ENCODE data around the gene GALNT11. TPM values are rescaled to one million over a fixed set of nuclear protein-coding genes. Genes with fewer than 3 reads are reported as not detected.
A peak's percentile ranks its signal among the peaks of the same experiment; 100 is the strongest.
"Not testable (repeated sequence)": the region's sequence is repeated elsewhere in the genome, so short reads cannot be mapped to it uniquely, and the experiment has no call there.

GALNT11 gene
- total RNA-seq, 2 experiments from 2014 or later: 22.4 to 22.8 TPM

DNA sequence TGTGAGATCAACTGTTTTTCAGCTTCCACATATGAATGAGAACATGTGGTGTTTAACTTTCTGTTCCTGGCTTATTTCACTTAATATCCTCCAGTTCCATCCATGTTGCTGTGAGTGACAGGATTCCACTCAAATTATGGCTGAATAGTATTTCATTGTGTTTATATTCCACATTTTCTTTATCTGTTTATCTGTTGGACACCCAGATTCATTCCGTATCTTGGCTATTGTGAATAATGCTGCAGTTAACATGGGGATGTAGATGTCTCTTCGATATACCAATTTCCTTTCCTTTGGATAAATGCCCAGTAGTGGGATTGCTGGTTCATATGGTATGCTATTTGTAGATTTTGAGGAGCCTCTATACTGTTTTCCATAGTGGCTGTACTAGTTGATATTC lies 47.9 kb downstream of the GALNT11 start:
- no peaks in the 10 kb centered on the region for H3K27me3 Mint-ChIP-seq
- H3K4me1 Mint-ChIP-seq (ENCODE audit: low read depth): peaks cover 44% of the 10 kb centered on the region
- no peaks in the 10 kb centered on the region for H3K9me3 Mint-ChIP-seq
- H3K27ac Mint-ChIP-seq: no peak overlapping the region
- ATAC-seq (no peak), DNase-seq (no peak)
- H3K4me3 Mint-ChIP-seq: no peak overlapping the region
- TF ChIP-seq, protein P1, sequence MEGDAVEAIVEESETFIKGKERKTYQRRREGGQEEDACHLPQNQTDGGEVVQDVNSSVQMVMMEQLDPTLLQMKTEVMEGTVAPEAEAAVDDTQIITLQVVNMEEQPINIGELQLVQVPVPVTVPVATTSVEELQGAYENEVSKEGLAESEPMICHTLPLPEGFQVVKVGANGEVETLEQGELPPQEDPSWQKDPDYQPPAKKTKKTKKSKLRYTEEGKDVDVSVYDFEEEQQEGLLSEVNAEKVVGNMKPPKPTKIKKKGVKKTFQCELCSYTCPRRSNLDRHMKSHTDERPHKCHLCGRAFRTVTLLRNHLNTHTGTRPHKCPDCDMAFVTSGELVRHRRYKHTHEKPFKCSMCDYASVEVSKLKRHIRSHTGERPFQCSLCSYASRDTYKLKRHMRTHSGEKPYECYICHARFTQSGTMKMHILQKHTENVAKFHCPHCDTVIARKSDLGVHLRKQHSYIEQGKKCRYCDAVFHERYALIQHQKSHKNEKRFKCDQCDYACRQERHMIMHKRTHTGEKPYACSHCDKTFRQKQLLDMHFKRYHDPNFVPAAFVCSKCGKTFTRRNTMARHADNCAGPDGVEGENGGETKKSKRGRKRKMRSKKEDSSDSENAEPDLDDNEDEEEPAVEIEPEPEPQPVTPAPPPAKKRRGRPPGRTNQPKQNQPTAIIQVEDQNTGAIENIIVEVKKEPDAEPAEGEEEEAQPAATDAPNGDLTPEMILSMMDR (IDR thresholded peaks at IDR 0.05): no peak
- intact Hi-C loops (cut with micrococcal nuclease): no loop called here
- CTCF ChIA-PET: no interaction called here
- H3K36me3 Mint-ChIP-seq (ENCODE audit: low read depth): no peaks in the 10 kb centered on the region
- POLR2A ChIA-PET: no interaction called here

DNA sequence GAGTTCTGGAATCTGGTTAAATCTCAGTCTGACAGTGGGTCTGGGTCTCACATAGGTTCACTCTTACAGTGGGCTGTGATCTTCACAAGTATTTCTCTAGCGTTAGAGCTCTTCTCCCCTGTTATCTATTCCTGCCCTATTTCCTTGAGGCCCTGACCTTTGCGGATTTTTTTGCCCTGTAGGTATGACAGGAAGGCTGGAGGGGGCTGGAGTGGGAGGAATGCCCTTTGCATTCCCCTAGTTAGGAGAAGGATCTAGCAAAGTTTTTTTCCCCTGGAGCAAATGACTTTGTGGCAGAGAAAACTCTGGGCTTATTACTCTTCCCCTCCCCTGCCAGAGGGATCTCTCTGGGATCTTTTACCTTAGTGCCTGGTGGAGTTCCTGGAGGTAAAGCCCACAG lies 49.2 kb downstream of the GALNT11 start:
- no peak for DNase-seq
- Mint-ChIP-seq H3K27me3 (no peaks in the 10 kb centered on the region), H3K4me3 (no peak overlapping the region), H3K27ac (no peak overlapping the region), H3K4me1 (ENCODE audit: low read depth) (peaks cover 50% of the 10 kb centered on the region), H3K9me3 (no peaks in the 10 kb centered on the region), H3K36me3 (ENCODE audit: low read depth) (no peaks in the 10 kb centered on the region)
- no peak for ATAC-seq
- TF ChIP-seq, protein P1 (IDR thresholded peaks at IDR 0.05): no peak
- POLR2A ChIA-PET: no interaction called here
- CTCF ChIA-PET: interaction anchor here (1.7 kb wide), 1 partner anchor 28 kb away, joined by 4 read pairs; no protein-coding TSS in a partner anchor
- intact Hi-C loops (cut with micrococcal nuclease): no loop called here

GRCh38 chr7:152075379-152075778 lies 49.9 kb downstream of the GALNT11 start:
- H3K4me1 Mint-ChIP-seq (ENCODE audit: low read depth): peaks cover 54% of the 10 kb centered on the region
- not testable (repeated sequence) for H3K27ac Mint-ChIP-seq
- CTCF ChIA-PET: interaction anchor here (1.2 to 1.7 kb wide), 2 partner anchors 11 to 28 kb away, joined by 4 read pairs; no protein-coding TSS in a partner anchor

DNA sequence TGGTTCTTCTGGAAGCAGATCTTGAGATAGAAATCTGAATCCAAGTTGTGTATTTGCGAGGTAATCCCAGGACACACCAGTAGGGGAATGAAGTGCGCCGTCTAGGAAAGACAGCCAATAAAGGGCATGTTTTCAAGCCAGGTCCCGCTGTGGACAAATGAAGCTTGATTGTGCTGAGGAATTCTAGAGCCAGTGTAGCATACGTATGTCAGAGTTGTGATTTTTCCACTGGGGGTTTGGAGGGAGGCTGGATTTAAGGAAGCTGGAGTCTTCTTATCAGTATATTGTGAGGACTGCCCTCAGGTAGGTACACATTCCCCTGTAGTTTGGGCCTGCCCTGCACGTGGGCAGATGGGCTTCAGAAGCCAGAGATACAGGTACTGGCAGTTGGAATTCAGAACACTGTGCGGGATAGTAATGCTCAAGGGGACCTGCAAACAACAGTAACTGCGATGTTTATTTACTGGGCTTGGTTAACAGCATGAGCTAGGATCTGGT lies 50.9 kb downstream of the GALNT11 start:
- DNase-seq (peak; percentile 36), ATAC-seq (peak; percentile 58)
- Mint-ChIP-seq H3K4me1 (ENCODE audit: low read depth) (peaks cover 54% of the 10 kb centered on the region), H3K36me3 (ENCODE audit: low read depth) (peaks cover 3% of the 10 kb centered on the region), H3K27me3 (no peaks in the 10 kb centered on the region), H3K27ac (no peak overlapping the region), H3K9me3 (no peaks in the 10 kb centered on the region), H3K4me3 (no peak overlapping the region)
- TF ChIP-seq, protein P1 (IDR thresholded peaks at IDR 0.05): peak; percentile 64
- intact Hi-C loops (cut with micrococcal nuclease): no loop called here
- ChIA-PET CTCF (interaction anchor here (0.8 to 1.7 kb wide), 5 partner anchors 9 to 73 kb away, joined by 3 to 5 read pairs (median 4); no protein-coding TSS in a partner anchor), POLR2A (interaction anchor here (0.5 kb wide), 1 partner anchor 84 kb away, joined by 3 read pairs; no protein-coding TSS in a partner anchor)

More at GRCh38 chr7:152075379-152075778, 49.9 kb downstream of the GALNT11 start:
- H3K4me3 Mint-ChIP-seq; intact Hi-C loops (cut with micrococcal nuclease); H3K27me3 Mint-ChIP-seq; DNase-seq; POLR2A ChIA-PET; H3K36me3 Mint-ChIP-seq (ENCODE audit: low read depth); ATAC-seq; H3K9me3 Mint-ChIP-seq: not testable (repeated sequence)

DNA sequence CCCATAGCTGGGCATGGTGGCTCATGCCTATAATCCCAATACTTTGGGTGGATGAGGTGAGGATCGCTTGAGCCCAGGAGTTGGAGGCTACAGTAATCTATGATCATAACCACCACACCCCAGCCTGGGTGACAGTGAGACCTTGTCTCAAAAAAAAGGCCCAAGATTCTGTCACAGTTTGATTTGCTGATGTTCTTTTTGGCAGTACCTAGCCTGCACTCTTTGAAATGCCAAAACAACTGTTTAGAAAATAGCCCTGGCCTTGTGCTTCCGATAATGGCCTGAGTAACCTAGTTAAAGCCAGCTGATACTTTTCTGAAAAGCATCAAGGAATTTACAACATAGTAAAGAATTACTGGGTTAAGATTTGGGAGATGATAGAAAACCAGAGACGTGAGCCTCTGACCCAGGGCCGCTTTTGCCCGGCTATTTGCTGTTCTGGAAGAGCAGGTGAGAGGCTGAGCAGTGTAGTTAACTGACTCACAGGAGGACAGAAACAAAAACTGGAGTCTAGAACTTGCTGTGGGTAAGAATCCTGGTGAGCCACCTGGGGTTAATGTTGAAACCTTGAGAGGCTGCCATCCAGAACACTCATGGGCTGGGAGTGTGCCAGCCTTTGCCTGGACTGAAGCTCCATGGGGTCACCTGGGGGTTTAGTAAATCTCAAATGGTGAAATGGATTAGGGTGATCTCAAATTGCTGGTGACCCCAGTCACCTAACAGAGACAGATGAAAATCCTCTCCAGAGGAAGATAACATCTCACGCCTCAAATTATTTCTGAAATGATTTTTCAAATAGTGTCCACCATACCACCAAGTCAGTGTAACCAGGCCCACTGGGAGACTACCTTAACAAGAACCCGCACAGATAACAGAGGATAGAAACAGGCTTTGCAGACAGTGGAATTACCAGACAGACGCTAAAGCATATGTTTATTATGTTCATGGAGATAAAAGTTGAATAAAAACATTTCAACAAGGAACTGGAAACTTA lies 51.8 kb downstream of the GALNT11 start:
- ChIA-PET CTCF (interaction anchor here (0.8 to 1.3 kb wide), 4 partner anchors 8 to 72 kb away, joined by 3 to 5 read pairs (median 4); no protein-coding TSS in a partner anchor), POLR2A (interaction anchor here (0.5 kb wide), 1 partner anchor 84 kb away, joined by 3 read pairs; no protein-coding TSS in a partner anchor)
- peaks cover 8% of the 10 kb centered on the region for H3K36me3 Mint-ChIP-seq (ENCODE audit: low read depth)
- no peak overlapping the region for H3K27ac Mint-ChIP-seq
- H3K4me1 Mint-ChIP-seq (ENCODE audit: low read depth): peaks cover 52% of the 10 kb centered on the region
- no peaks in the 10 kb centered on the region for H3K27me3 Mint-ChIP-seq
- H3K9me3 Mint-ChIP-seq: no peaks in the 10 kb centered on the region
- TF ChIP-seq, protein P1 (IDR thresholded peaks at IDR 0.05): no peak
- no peak for DNase-seq
- ATAC-seq: no peak
- no peak overlapping the region for H3K4me3 Mint-ChIP-seq
- intact Hi-C loops (cut with micrococcal nuclease): no loop called here
